Peyer's patch (tissue), 4 donors: Measurements from ENCODE around the gene RAD51B.

Source experiments
- POLR2A ChIP-seq, 2 donors: fragments of 450-650 bp; IDR thresholded peaks; one replicate each; pipeline ENCODE4 v1.5.1; 2017; ENCODE audit warnings: antibody characterized with exemption in 2 of 2, mild to moderate bottlenecking in 2 of 2, moderate library complexity in 2 of 2
- TF ChIP-seq, protein P1 (sequence below), 6 experiments: fragments of 450-650 bp in 4 of 6; fragments of 200-600 bp in 2 of 6; sonication (generic) in 1 of 6; IDR thresholded peaks; one replicate each; pipeline ENCODE4 v1.5.1; 2017 to 2019; ENCODE audit warnings: antibody characterized with exemption in 6 of 6, mild to moderate bottlenecking in 3 of 6, moderate library complexity in 1 of 6

DNA sequence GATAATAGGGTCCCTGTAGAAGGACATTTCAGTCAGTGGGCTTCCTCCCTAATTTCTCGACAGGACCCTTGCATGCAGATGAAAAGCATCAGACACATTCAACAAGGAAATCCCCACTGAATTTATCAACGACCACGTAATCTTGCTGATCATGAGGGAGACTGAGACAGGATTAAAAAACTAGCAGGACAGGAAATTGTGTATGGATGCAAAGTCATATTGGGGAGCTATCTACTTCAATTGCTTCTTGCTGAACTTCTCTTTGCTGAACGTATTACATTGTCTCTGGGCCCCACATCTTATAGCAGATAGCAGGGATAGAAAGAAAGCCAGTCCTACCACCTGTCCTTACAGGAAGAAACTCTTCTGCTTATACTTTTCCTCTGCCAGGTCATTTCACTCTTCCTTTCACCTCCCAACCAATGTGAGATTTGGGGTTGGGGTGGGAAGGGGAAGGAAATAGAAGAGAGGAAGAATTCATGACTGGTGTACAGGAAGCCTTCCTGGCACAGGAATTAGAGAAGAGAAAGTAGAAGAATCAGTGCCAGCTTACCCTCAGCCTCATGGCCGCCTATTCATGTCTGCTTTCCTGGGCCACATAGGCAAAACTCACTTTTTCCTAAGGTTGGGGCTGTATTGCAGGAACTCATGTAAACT, 640.0 kb downstream of the RAD51B start:
- TF ChIP-seq, protein P1, sequence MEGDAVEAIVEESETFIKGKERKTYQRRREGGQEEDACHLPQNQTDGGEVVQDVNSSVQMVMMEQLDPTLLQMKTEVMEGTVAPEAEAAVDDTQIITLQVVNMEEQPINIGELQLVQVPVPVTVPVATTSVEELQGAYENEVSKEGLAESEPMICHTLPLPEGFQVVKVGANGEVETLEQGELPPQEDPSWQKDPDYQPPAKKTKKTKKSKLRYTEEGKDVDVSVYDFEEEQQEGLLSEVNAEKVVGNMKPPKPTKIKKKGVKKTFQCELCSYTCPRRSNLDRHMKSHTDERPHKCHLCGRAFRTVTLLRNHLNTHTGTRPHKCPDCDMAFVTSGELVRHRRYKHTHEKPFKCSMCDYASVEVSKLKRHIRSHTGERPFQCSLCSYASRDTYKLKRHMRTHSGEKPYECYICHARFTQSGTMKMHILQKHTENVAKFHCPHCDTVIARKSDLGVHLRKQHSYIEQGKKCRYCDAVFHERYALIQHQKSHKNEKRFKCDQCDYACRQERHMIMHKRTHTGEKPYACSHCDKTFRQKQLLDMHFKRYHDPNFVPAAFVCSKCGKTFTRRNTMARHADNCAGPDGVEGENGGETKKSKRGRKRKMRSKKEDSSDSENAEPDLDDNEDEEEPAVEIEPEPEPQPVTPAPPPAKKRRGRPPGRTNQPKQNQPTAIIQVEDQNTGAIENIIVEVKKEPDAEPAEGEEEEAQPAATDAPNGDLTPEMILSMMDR (IDR thresholded peaks at IDR 0.05): no peak
- TF ChIP-seq POLR2A (IDR thresholded peaks at IDR 0.05): no peak
